Activated T-cell treated with anti-CD3 and anti-CD28 coated beads, Interleukin-2, amount 50 U/mL, for 24 hours (primary cell): Measurements from ENCODE around the gene LINGO1.

Experiments
- DNase-seq: peaks from one replicate; pipeline ENCODE4 v3.0.0-alpha.2; 2020
- H3K27ac Mint-ChIP-seq: 2 replicates; pipeline ENCODE4 v1.8.0; 2020; ENCODE audit warnings: mild to moderate bottlenecking, mixed read lengths
- H3K27me3 Mint-ChIP-seq: 2 replicates; pipeline ENCODE4 v1.8.0; 2020; ENCODE audit warnings: mixed read lengths
- H3K36me3 Mint-ChIP-seq: 2 replicates; pipeline ENCODE4 v1.8.0; 2020; ENCODE audit warnings: low read depth, mixed read lengths
- H3K4me1 Mint-ChIP-seq: 2 replicates; pipeline ENCODE4 v1.8.0; 2020; ENCODE audit warnings: low read depth, mixed read lengths
- H3K4me3 Mint-ChIP-seq: 2 replicates; pipeline ENCODE4 v1.8.0; 2020; ENCODE audit warnings: mild to moderate bottlenecking, moderate library complexity, mixed read lengths
- H3K9me3 Mint-ChIP-seq: 2 replicates; pipeline ENCODE4 v1.8.0; 2020; ENCODE audit warnings: mixed read lengths

Gene LINGO1

DNA sequence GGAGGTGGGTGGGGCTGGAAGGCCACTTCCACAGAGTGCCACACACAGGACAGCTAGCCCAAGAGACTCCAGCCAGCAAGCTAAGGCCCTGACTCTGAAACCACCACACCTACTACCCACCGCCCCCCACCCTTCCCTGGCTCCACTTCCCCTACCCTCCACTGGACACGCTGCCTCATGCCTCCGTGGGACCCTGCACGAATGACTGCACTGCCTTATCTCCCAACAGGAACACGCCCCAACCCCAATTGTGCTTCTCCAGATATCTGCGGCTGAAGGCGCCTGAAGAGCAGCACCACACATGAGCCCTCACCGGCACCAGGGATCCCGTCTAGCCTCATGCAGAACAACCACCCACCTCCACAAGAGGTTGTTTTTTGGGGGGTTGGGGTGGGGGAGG, 2.7 kb downstream of the LINGO1 start:
- no peak overlapping the region for H3K27ac Mint-ChIP-seq
- peaks cover 10% of the 10 kb centered on the region for H3K4me1 Mint-ChIP-seq
- H3K9me3 Mint-ChIP-seq, result no peaks in the 10 kb centered on the region
- H3K27me3 Mint-ChIP-seq, result peaks cover 53% of the 10 kb centered on the region
- no peaks in the 10 kb centered on the region for H3K36me3 Mint-ChIP-seq
- H3K4me3 Mint-ChIP-seq, result no peak overlapping the region
- DNase-seq, result no peak

DNA sequence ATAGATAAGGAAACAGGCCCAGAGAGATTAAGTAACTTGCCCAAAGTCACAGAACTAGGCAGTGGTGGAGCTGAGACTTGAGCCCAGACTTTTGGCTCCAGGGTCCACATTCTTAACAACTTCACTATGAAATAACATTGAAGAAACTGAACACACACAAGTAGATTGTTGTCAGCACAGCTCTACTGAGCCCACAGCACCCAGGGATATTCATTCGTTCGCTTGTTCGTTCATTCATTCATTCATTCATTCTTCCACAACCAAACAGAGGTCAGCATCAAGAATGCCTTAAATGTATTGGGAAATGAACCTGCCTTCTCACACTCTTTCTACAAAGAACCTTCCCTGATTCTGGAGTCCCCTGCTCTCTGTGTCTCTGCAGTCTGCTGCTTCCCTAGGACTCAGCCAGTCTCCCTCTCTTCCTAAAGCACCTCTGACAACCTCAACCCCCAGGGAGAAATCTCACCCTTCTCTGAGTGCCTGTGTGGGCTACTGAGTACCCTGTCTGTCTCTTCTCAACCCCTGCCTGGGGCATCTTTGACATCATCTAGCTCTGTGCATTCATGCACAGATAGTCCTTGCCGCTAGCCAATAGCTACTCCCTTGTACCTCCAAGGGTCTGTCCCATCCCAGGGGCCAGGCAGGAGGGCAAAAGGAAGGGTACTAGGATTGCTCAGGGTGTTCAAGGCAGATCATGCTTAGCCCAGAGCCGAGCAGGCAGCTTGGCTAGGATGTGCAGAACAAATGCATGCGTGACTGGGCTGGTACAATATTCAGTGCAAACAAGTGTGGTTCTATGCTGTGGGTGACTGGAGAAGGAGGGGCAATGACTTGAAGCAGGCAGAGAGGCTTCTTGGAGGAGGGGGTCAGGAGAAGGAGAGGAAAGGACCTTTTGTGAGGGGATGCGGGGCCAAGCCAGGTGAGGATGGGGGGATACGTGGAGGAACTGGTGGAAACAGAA, 3.4 kb downstream of the LINGO1 start:
- Mint-ChIP-seq H3K36me3 (no peaks in the 10 kb centered on the region), H3K27ac (no peak overlapping the region), H3K4me1 (peaks cover 10% of the 10 kb centered on the region), H3K9me3 (no peaks in the 10 kb centered on the region), H3K4me3 (no peak overlapping the region), H3K27me3 (peaks cover 48% of the 10 kb centered on the region)
- no peak for DNase-seq

DNA sequence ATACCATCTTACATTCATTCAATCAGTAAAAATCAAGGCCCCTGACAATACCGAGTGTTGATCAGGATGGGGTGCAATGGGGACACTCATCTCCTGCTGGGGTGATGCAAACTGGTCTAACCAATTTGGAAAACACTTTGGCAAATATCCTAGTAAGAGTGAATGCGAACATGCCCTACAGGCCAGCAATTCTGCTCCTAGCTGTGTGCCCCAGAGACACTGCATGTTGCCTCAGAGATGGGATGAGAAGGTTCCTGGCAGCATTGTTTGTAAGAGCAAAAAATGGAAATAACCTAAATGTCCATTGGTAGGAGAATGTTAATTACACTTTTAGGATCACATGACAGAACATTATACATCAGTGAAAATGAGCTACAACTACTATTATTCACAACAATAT, 4.7 kb downstream of the LINGO1 start:
- no peak for DNase-seq
- no peak overlapping the region for H3K4me3 Mint-ChIP-seq
- H3K36me3 Mint-ChIP-seq, result no peaks in the 10 kb centered on the region
- no peaks in the 10 kb centered on the region for H3K4me1 Mint-ChIP-seq
- H3K27ac Mint-ChIP-seq, result no peak overlapping the region
- H3K27me3 Mint-ChIP-seq, result peaks cover 35% of the 10 kb centered on the region
- H3K9me3 Mint-ChIP-seq, result no peaks in the 10 kb centered on the region

DNA sequence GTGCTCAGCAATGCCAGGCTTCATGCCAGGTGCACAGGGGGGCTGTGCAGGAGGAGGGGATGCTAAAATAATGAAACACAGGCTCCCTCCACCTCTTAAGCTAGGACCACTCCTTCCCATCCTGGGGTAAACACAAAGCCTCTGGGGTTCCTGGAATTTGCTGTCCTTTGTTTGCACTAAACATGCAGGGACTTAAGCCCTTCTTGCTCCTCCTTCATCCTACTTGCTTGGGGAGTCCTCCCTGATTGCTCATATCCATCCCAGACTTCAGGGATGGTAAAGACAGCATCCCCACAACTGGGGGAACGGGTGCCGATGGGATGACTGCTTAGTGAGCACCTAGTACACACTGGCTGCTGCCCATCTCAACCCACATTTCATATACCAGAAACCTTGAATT, 5.1 kb downstream of the LINGO1 start:
- Mint-ChIP-seq H3K9me3 (no peaks in the 10 kb centered on the region), H3K27me3 (peaks cover 35% of the 10 kb centered on the region), H3K4me1 (no peaks in the 10 kb centered on the region), H3K4me3 (no peak overlapping the region), H3K36me3 (no peaks in the 10 kb centered on the region), H3K27ac (no peak overlapping the region)
- DNase-seq, result no peak

DNA sequence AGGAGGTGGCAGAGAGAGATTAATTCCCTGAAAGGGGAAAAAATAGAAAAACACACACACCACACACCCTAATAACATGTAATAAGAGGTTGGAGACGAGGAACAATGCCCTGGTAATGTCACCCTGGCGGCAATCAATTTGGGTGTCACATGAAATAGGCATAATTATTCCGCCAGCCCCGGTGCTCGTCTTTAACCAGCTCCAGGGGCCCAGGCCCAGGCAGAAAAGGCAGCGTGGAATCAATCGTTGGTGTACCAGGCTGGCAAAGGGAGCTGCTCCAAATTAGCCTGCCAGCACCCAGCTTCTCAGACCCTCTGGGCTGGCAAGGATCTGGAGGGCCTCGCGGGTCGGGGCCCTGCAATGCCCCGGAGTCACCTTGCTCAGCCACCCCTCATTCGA, 5.6 kb downstream of the LINGO1 start:
- Mint-ChIP-seq H3K9me3 (no peaks in the 10 kb centered on the region), H3K36me3 (no peaks in the 10 kb centered on the region), H3K4me3 (no peak overlapping the region), H3K4me1 (no peaks in the 10 kb centered on the region), H3K27me3 (peaks cover 35% of the 10 kb centered on the region), H3K27ac (no peak overlapping the region)
- DNase-seq, result no peak

DNA sequence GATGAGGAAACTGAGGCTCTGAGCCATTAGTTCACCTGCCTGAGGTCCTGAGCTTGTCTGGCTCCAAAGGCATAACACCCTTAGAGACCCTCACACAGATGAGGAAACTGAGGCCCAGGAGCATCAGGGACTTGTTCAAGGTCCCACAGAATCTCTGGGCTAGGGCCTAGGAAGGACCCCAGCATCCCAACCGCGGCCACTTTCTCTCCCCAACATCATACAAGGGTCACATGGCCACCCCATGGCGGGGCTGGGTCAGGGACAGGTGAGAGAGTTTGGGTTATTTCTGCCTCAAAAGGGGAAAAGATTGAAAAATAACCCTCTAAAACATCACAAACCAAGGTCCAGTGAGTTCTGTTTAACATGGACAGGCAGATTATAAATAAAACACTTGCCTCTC, 6.7 kb downstream of the LINGO1 start:
- no peaks in the 10 kb centered on the region for H3K4me1 Mint-ChIP-seq
- H3K27me3 Mint-ChIP-seq, result peaks cover 26% of the 10 kb centered on the region
- no peak overlapping the region for H3K27ac Mint-ChIP-seq
- no peaks in the 10 kb centered on the region for H3K9me3 Mint-ChIP-seq
- DNase-seq, result no peak
- H3K4me3 Mint-ChIP-seq, result no peak overlapping the region
- no peaks in the 10 kb centered on the region for H3K36me3 Mint-ChIP-seq

DNA sequence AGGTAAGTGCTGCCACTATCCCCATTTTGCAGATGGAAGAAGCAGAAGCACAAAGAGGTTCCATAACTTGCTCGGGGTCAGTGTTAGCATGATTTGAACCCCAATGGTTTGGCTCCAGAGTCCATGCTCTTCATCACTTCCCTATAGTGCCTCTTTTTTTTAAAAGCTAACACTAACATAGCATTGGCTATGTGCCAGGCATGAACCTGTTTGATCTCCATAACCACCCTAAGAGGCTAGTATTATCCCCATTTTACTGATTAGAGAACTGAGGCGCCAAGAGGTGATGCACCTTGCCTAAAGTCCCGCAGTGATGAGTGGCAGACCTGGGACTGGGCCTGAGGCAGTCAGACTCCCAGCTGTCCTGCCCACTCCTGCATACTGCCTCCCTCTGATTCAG, 7.3 kb downstream of the LINGO1 start:
- no peaks in the 10 kb centered on the region for H3K36me3 Mint-ChIP-seq
- H3K9me3 Mint-ChIP-seq, result no peaks in the 10 kb centered on the region
- peaks cover 20% of the 10 kb centered on the region for H3K27me3 Mint-ChIP-seq
- H3K4me3 Mint-ChIP-seq, result no peak overlapping the region
- no peak overlapping the region for H3K27ac Mint-ChIP-seq
- no peaks in the 10 kb centered on the region for H3K4me1 Mint-ChIP-seq
- no peak for DNase-seq

DNA sequence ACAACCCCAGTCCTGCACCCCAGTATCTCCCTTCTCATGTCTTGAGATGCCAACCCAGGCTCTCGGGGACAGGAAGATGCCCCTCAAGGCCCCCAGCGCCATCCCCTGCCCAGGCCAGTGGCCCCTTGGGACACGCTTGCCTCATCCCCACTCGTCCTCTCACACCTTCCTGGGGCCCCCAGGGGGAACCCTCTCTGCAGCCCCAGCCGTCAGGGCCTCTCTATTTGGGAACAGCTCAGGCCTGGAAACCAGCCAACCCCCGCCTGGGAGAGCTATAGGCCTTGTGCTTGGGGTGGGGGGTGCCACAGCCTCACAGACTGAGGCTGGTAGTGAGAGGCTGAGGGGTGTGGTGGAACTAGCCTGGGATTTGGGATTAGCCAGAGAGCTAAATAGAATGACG, 7.8 kb downstream of the LINGO1 start:
- Mint-ChIP-seq H3K27me3 (peaks cover 15% of the 10 kb centered on the region), H3K4me3 (no peak overlapping the region), H3K9me3 (no peaks in the 10 kb centered on the region), H3K36me3 (no peaks in the 10 kb centered on the region), H3K4me1 (no peaks in the 10 kb centered on the region), H3K27ac (no peak overlapping the region)
- no peak for DNase-seq

DNA sequence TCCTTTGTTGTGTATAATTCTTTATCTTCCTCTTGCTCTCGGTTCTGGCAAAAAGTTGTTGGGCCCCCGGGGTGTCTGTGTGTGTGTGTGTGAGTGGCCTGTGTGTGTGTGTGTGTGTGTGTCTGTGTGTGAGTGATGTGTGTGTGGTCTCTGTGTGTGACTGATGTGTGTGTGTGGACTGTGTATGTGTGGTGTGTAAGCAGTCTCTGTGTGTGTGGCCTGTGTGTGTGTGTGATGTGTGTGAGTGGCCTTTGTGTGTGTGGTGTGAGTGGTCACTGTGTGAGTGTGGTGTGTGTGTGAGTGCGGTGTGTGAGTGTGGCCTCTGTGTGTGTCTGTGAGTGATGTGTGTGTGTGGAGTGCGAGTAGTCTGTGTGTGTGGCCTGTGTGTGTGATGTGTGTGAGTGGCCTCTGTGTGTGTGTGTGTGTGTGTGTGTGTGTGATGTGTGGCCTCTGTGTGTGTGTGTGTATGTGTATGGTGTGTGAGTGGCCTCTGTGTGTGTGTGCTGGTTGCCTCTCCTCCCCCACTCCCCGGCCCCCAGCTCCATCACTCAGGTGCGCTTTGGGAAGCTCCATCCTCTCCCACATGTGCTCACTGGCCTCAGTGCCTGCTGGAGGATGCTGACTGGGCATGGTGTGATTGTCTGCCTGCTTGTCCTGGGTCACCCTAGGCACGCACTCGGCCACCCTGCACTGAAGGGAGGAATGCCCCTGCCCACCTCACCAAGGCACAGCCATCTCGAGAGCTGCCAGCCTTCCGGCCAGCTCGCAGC, 8.8 kb downstream of the LINGO1 start:
- H3K36me3 Mint-ChIP-seq, result no peaks in the 10 kb centered on the region
- no peak for DNase-seq
- H3K9me3 Mint-ChIP-seq, result no peaks in the 10 kb centered on the region
- peaks cover 6% of the 10 kb centered on the region for H3K27me3 Mint-ChIP-seq
- no peak overlapping the region for H3K27ac Mint-ChIP-seq
- no peaks in the 10 kb centered on the region for H3K4me1 Mint-ChIP-seq
- H3K4me3 Mint-ChIP-seq, result no peak overlapping the region

DNA sequence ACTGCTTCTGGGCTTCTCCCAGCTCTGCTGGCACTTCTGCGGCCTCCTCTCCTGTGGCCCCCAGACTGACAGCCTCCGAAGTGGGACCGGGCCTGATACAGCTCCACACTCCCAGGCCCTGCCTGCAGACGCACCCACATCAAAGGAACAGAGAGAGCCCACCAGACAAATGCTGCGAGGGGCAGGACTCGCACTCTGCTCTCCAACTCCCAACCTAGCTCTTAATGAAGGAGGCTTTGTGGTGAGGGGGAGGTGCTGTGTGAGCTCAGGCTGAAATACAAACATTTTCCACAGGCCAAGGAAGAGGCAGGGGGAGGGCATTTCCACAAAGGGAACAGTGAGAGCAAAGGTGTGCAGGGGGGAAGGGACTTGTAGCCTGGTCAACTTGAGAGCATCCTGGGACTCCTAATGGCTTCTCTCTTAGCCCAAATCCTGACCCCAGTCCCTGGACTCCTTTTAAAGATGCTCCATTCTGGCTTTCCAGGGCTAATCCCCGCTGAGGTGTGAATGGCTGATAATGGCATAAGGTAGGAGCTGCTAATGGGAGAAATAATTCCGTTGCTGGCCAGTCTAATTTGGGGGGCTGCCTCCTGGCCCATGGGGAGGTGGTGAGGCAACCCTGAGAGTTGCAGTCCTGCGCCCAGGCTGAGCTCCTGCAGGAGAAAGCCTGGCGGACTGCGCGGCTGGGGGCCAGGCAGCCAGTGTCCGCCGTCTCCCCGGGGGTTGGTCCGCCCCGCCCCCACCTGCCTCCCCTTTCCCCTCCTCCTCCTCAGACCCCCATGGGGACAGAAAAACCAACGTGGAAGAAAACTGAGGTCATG, 9.6 kb downstream of the LINGO1 start:
- Mint-ChIP-seq H3K36me3 (no peaks in the 10 kb centered on the region), H3K4me1 (no peaks in the 10 kb centered on the region), H3K27ac (no peak overlapping the region), H3K9me3 (no peaks in the 10 kb centered on the region), H3K4me3 (no peak overlapping the region), H3K27me3 (peaks cover 3% of the 10 kb centered on the region)
- no peak for DNase-seq

DNA sequence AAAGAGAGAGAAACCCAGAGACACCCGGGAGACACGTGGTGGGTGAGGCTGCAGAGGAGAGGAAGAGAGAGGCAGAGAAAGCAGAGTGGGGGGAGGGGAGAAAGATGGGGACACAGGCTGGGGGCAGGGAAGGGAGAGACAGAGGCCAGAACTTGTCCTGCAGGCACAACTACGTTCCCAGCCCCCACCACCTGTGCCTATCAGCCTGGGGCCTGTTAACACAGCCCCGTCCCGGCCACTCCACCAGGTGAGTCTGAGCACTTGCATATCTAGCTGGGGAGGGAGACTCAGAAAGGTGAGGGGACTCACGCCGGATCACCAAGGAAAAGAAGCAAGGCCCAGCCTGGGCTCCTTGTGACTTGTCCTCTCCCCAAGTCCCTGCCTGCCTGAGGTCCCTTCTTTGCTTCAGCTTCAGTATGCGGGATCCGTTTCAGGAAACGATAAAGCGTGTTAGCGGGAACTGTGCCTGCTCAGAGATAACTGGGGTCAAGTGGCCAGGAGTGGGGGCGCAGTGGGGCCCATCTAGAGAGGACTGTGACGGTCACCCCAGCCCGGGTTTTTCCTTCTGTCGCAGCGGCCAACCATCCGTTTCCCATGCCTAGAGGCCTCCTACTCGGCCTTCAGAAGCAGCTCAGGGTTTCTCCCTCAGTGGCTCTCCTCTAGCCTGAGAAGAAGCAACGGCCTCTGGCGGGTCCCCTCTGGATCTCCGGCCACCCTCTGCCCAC, 10.3 kb downstream of the LINGO1 start:
- no peaks in the 10 kb centered on the region for H3K9me3 Mint-ChIP-seq
- peaks cover 3% of the 10 kb centered on the region for H3K27me3 Mint-ChIP-seq
- no peaks in the 10 kb centered on the region for H3K4me1 Mint-ChIP-seq
- no peak for DNase-seq
- no peak overlapping the region for H3K27ac Mint-ChIP-seq
- H3K36me3 Mint-ChIP-seq, result no peaks in the 10 kb centered on the region
- no peak overlapping the region for H3K4me3 Mint-ChIP-seq

DNA sequence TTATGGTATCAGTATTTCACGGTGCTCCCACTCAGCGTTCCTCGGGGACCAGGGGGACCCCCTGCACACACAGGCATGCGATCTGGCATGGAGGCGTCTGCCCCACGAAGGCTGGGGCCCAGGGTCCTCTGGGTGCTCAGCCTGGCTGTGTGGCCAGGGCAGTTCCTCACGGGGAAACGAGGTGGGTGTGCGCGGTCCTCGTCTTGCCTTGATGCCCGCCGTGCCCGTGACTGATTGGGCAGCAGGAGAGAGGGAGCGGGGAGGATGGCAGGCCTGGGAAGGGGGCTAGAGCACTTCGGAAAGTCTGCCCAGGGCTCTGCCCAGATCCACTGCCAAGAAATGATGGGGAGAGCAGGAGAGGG, 10.9 kb downstream of the LINGO1 start:
- H3K27ac Mint-ChIP-seq, result no peak overlapping the region
- H3K36me3 Mint-ChIP-seq, result no peaks in the 10 kb centered on the region
- H3K4me1 Mint-ChIP-seq, result no peaks in the 10 kb centered on the region
- no peaks in the 10 kb centered on the region for H3K9me3 Mint-ChIP-seq
- H3K27me3 Mint-ChIP-seq, result peaks cover 3% of the 10 kb centered on the region
- H3K4me3 Mint-ChIP-seq, result no peak overlapping the region
- DNase-seq, result no peak

DNA sequence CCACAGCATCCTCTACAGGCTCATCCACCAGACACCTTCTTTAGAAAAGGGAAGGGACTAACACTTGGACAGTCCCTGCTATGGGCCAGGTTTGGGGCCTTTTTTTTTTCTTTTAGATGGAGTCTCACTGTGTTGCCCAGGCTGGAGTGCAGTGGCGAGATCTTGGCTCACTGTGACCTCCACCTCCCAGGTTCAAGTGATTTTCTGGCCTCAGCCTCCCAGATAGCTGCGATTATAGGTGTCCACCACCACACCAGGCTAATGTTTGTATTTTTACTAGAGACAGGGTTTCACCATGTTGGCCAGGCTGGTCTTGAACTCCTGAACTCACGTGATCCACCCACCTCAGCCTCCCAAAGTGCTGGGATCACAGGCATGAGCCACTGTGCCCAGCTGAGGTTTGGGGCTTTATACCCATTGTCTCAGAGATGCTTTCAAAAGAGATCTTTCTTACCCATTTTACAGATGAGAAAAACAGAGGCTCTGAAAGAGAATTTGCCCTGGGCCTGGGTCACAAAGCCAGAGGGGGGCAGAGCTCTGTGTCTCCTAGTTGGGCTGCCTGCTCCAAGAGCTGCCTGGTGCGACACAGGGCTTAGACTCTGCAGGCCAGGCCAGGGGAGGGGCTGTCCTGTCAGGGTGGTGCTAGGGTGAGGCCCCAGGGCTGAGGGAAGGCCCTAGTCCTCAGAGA, 11.6 kb downstream of the LINGO1 start:
- H3K27ac Mint-ChIP-seq, result no peak overlapping the region
- no peaks in the 10 kb centered on the region for H3K36me3 Mint-ChIP-seq
- no peak for DNase-seq
- H3K4me1 Mint-ChIP-seq, result no peaks in the 10 kb centered on the region
- no peak overlapping the region for H3K4me3 Mint-ChIP-seq
- peaks cover 3% of the 10 kb centered on the region for H3K27me3 Mint-ChIP-seq
- H3K9me3 Mint-ChIP-seq, result no peaks in the 10 kb centered on the region

DNA sequence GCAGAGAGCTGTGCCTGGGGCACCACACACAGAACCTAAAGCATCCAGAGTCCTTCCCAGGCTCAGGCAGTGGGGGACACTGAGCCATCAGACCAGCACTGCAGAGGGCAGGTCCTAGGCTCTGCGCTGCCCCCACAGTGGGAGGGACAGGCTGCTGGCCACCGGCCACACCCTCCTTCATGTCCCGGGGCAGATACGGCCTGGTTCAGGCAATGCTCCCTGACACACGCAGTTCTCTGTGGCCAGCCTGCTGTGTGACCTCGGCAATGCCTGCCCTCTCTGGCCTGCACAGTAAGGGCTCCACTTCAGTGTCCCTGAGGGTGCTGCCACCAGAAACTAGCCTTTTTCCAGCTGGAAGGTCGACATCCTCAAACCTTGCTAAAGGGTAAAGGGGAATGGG, 12.4 kb downstream of the LINGO1 start:
- no peak for DNase-seq
- no peaks in the 10 kb centered on the region for H3K9me3 Mint-ChIP-seq
- no peak overlapping the region for H3K27ac Mint-ChIP-seq
- peaks cover 2% of the 10 kb centered on the region for H3K27me3 Mint-ChIP-seq
- no peaks in the 10 kb centered on the region for H3K36me3 Mint-ChIP-seq
- H3K4me1 Mint-ChIP-seq, result no peaks in the 10 kb centered on the region
- H3K4me3 Mint-ChIP-seq, result no peak overlapping the region
